ENCODE measurements around the gene TEX19.
"Not testable (repeated sequence)": the region's sequence is repeated elsewhere in the genome, so short reads cannot be mapped to it uniquely, and the experiment has no call there.

Gene TEX19

GRCh38 chr17:82377924-82378740 lies 19.1 kb downstream of the TEX19 start:
- no peak for DNase-seq

DNA sequence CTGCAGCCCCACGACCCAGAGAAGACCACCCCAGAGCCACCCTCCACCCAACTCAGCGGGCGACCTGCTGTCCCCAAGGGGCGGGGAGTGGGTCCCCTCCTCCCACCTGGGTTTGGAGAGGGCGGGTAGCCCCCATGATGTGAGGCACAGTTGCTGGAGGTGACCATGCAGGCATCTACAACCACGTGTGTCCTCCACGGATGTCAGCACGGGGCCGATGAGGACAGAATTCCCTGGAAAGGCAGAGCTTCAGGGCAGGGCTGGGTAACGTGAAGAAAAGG lies 19.6 kb downstream of the TEX19 start:
- no peak for DNase-seq

GRCh38 chr17:82380860-82381702 lies 22.0 kb downstream of the TEX19 start:
- no peak for DNase-seq

GRCh38 chr17:82381703-82382009 lies 22.6 kb downstream of the TEX19 start:
- DNase-seq: not testable (repeated sequence)

- not testable (repeated sequence) for DNase-seq
Measured at GRCh38 chr17:82382220-82382932, 23.3 kb downstream of the TEX19 start.

GRCh38 chr17:82382933-82383255 lies 23.8 kb downstream of the TEX19 start:
- no peak for DNase-seq

DNA sequence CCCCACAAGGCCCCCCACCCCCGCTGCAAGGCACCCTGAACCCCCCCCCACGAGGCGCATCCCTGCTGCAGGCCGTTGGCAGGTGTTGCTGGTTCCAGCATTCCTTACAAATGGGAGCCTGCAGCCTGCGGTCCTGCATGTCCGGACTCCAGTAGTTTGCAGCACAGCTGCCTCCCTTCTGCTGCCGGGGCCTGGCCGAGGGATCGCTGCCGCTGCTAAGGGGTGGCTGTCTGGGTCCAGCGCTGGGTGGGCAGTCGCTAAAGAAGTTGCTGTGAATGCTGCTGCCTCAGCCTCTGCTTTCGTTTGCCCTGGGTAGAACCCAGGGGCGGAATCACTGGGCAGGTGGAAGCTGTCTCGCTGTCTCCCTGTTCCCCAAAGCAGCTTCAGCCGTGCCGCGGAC lies 24.4 kb downstream of the TEX19 start:
- DNase-seq: no peak

DNA sequence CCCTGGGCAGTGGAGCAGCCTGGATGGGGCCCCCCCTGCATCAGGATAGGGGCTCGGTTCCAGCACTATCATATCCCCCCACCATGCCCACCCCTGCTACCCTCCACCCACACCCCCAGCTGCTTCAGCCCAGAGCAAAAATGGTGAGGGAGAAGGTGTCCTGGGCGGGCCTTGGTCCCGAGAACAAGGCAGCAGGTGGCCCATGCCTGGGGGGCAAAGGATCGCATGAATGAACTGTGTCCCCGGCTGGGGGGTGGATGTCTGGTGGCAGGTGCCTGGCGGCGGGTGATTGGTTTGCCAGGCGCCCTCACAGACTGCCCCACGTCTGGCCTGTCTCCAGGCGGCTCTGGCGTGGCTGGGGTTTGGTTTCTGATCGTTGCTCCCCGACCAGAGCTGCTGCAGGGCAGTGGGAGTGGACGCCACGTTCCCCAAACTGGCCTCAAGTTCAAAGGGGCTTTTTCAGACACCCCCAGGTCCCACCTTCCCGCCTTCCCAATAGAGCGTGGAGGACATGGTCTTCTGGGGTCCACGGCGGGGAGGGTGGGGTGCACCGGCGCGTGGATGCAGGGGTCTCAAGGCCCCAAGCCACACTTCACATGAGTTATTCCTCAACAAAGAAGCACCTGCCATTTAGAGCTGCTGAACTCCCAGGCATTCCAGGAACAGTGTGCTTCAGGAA lies 25.1 kb downstream of the TEX19 start:
- DNase-seq: no peak

- DNase-seq: peak; percentile 27 to 67
Measured at GRCh38 chr17:82384730-82385481, 25.9 kb downstream of the TEX19 start.

- no peak for DNase-seq
Measured at GRCh38 chr17:82385559-82386254, 26.7 kb downstream of the TEX19 start.

GRCh38 chr17:82386255-82386831 lies 27.3 kb downstream of the TEX19 start:
- DNase-seq: no peak

DNA sequence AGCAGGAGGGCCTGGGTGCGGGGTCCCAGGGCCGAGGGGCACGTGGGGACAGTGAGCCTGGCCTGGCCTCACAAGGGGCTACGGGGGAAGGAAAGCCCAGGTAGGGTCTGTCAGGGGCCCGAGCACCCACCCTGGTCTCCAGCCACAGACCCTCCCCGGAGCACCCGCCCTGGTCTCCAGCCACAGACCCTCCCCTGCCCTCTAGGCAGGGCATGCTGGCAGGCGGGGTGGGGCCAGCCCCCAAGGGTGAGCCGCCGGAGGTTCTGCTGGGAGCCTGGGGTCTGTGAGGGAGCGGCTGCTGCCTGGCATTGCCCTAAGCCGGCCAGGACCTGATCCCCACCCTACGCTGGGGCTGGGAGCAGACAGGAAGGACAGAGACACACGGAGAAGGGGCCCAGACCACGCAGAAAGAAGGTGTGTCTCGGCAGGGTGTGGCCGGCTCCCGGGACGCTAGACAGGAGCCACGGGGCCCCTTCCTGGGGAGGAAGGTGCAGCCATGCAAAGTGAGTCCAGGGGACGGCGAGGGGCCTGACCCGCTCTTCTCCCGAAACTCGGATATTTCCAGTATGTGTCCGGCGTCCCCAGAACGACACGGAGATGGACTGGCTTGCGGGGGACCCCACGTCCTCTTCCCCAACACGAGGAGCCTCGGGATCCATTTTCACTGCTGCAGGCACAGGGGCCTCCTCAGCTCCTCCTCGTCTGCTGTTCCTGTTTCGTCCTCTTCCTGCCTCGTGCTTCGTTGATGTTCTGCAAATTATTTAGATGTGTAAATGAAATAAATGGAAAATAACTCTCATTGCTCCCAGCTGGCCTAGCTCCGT lies 28.0 kb downstream of the TEX19 start:
- no peak for DNase-seq

GRCh38 chr17:82387705-82388106 lies 28.7 kb downstream of the TEX19 start:
- no peak for DNase-seq

- no peak for DNase-seq
Measured at GRCh38 chr17:82388223-82388921, 29.3 kb downstream of the TEX19 start.

DNA sequence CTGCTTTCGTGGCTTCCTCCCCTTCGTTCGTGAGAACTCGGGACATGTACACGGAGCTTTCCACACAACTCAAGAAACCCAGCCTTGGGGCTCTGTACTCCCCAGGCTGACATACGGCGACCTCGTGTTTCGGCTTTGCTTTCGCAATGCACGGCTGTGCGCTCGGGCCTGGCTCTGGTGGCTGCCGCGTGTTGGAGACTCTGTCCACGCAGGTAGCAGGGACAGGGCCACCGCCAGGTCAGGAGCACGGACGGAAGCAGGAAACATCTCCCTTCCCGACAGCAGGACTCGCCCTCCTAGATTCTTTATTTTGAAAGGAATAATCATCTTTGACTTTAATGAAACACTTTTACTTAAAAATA lies 29.9 kb downstream of the TEX19 start:
- DNase-seq: no peak

DNA sequence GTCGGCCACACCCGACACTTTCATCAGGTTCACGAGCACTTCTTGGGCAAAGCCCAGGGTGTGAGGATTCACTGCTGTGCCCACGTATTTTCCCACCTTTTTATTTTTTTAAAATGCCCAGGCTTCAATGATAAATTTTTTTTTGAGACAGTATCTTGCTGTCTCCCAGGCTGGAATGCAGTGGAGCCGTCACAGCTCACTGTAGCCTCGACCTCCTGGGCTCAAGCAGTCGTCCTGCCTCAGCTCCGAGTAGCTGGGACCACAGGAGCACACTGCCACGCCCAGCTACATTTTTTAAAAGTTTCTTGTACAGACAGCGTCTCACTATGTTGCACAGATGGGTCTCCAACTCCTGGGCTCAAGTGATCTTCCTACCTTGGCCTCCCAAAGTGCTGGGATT lies 30.3 kb downstream of the TEX19 start:
- no peak for DNase-seq

DNA sequence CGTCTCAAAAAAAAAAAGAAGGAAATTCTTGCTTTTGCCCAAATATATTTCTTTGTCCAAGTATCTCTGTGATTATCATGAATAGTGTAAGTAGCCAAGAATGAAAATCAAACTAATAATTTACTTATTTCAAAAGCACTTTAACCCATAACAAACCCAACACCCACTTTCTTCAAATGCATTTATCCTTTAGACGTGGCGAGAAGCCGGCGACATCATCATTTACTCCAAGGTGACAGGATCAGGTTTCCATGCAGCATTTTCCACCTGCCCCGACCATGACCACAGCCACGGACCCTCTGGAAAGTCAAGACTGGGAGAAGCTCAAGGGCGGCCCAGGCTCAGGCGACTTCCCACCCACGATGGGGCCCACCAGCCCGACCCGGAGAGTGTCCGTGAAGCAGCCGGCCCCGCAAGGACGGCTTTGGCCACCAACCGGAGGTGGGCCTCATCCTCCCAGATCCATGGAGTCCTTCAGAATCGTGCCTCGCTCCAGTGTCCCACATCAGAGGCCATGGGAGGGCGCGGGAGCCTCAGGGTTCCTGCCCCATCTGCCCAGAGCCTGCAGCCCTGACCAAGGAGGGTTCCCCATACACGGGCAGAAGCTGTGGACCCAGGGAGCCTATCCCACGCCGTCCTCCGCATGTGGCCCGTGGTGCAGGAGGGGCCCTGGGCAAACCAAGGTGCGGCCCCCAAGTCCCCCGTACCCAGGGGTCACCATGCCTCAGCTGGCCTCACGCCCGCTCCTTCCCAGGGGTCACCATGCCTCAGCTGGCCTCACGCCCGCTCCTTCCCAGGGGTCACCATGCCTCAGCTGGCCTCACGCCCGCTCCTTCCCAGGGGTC lies 31.2 kb downstream of the TEX19 start:
- no peak for DNase-seq

- no peak for DNase-seq
Measured at GRCh38 chr17:82390860-82391435, 31.9 kb downstream of the TEX19 start.

Measured in NCI-H187 (cell line).